ENCODE measurements around the gene TSPAN17. TPM values are rescaled to one million over a fixed set of nuclear protein-coding genes. Genes with fewer than 3 reads are reported as not detected.
"Not testable (repeated sequence)": the region's sequence is repeated elsewhere in the genome, so short reads cannot be mapped to it uniquely, and the experiment has no call there.

The TSPAN17 gene
- polyA plus RNA-seq, 10 donors = 23.7 to 34.3 (median 27.7) TPM

GRCh38 chr5:176679365-176680225 is 32.3 kb downstream of the TSPAN17 start:
- DNase-seq = no peak

GRCh38 chr5:176680226-176680563 is 32.9 kb downstream of the TSPAN17 start:
- no peak for DNase-seq

- no peak for DNase-seq
Measured at GRCh38 chr5:176682016-176682531, 34.8 kb downstream of the TSPAN17 start.

GRCh38 chr5:176685010-176685409 is 37.7 kb downstream of the TSPAN17 start:
- DNase-seq = no peak

GRCh38 chr5:176687247-176687646 is 40.0 kb downstream of the TSPAN17 start:
- no peak for DNase-seq

- DNase-seq = no peak
Measured at GRCh38 chr5:176687881-176688280, 40.6 kb downstream of the TSPAN17 start.

- DNase-seq = no peak
Measured at GRCh38 chr5:176690911-176691310, 43.6 kb downstream of the TSPAN17 start.

GRCh38 chr5:176691524-176691923 is 44.2 kb downstream of the TSPAN17 start:
- no peak for DNase-seq

- DNase-seq = no peak
Measured at GRCh38 chr5:176692326-176692725, 45.0 kb downstream of the TSPAN17 start.

- no peak for DNase-seq
Measured at GRCh38 chr5:176692839-176693476, 45.7 kb downstream of the TSPAN17 start.

GRCh38 chr5:176693477-176693851 is 46.2 kb downstream of the TSPAN17 start:
- no peak for DNase-seq

GRCh38 chr5:176694146-176694545 is 46.9 kb downstream of the TSPAN17 start:
- DNase-seq = no peak

GRCh38 chr5:176694631-176695030 is 47.3 kb downstream of the TSPAN17 start:
- DNase-seq = no peak

GRCh38 chr5:176695073-176695472 is 47.8 kb downstream of the TSPAN17 start:
- no peak for DNase-seq

GRCh38 chr5:176697267-176697933 is 50.1 kb downstream of the TSPAN17 start:
- no peak for DNase-seq

GRCh38 chr5:176697934-176698538 is 50.8 kb downstream of the TSPAN17 start:
- DNase-seq = peak in 1 of 3 donors; percentile 9

- not testable (repeated sequence) for DNase-seq
Measured at GRCh38 chr5:176699446-176699845, 52.2 kb downstream of the TSPAN17 start.

GRCh38 chr5:176700239-176700847 is 53.1 kb downstream of the TSPAN17 start:
- DNase-seq = no peak

GRCh38 chr5:176702671-176703641 is 55.7 kb downstream of the TSPAN17 start:
- no peak for DNase-seq

- no peak for DNase-seq
Measured at GRCh38 chr5:176703857-176704256, 56.6 kb downstream of the TSPAN17 start.

All from muscle of back (tissue), 11 donors.